ENCODE measurements around the gene OLFM1. TPM values are rescaled to one million over a fixed set of nuclear protein-coding genes. Genes with fewer than 3 reads are reported as not detected.

OLFM1 gene
- total and polyA plus RNA-seq, 2 of the 4 experiments (the other 2 are of a cell fraction) = 0.36 to 0.38 TPM

DNA sequence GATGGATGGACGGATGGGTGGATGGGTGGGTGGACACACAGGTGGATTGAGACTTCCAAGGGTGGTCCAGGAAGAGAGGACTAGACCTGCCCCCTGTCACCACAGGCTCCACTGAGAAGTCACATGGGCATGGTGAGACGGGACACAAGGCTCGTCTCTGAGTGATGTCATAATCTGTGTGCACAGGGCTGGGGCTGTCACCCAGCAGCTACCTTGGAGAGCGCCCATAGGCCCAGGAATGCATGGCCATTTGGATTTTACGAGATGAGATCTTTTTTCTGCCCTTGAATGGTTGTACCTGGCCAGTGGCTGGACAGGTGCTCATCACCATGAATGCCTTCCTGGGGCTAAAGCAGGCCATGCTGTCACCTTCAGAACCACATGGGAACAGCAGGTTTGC lies 3.1 kb downstream of the OLFM1 start:
- no peaks in the 10 kb centered on the region for H3K36me3 ChIP-seq (ENCODE audit: control insufficient read depth, insufficient read depth, low read length)
- H2AFZ ChIP-seq (replicated peaks; ENCODE audit: low read length, poor library complexity) = peak overlapping the region; percentile 49
- H2BK15ac ChIP-seq (ENCODE audit: low read depth, low read length) = no peak overlapping the region
- no peak overlapping the region for H4K5ac ChIP-seq (ENCODE audit: low read depth, low read length)
- peaks cover 31% of the 10 kb centered on the region for H3K27me3 ChIP-seq (ENCODE audit: control insufficient read depth, insufficient read depth, low read length)
- intact Hi-C loops (cut with micrococcal nuclease) = no loop called here
- no peak overlapping the region for H3K27ac ChIP-seq (ENCODE audit: insufficient read depth, low read length)
- 60% methylated on average over 1 of the region's 5 CpGs; no CpG with 5 or more reads in 1 of the 2 experiments for WGBS, 2 experiments (ENCODE audit: extremely low coverage in 2 of 2, insufficient read length in 1 of 2)
- ChIA-PET POLR2A (ENCODE audit: unreplicated experiment) (no interaction called here), CTCF (no interaction called here)
- H3K79me1 ChIP-seq (ENCODE audit: low read depth in 1 of 2, low read length in 2 of 2) = no peaks in the 10 kb centered on the region
- no peak overlapping the region for H2AK9ac ChIP-seq (replicated peaks; ENCODE audit: low read depth, low read length, poor library complexity)
- H2AK5ac ChIP-seq (ENCODE audit: low read depth, low read length) = no peak overlapping the region
- no peaks in the 10 kb centered on the region; the same call in 1 of the 2 replicates for H3K4me1 ChIP-seq (ENCODE audit: control insufficient read depth, insufficient read depth, low read length)
- no peak overlapping the region for H2BK20ac ChIP-seq (ENCODE audit: low read depth, low read length)
- no TSS peak for BruUV-seq (replicated peaks)
- in situ Hi-C loops (cut with MboI; ENCODE audit: low sequenced_read_pairs) = no loop called here
- no peak overlapping the region for H4K8ac ChIP-seq (ENCODE audit: low read depth in 2 of 2, low read length in 2 of 2)
- no peak overlapping the region for H3K14ac ChIP-seq (replicated peaks; ENCODE audit: low read depth, low read length)
- H2BK5ac ChIP-seq (ENCODE audit: low read depth, low read length, poor library complexity, severe bottlenecking) = no peak overlapping the region
- H3K4me3 ChIP-seq (ENCODE audit: insufficient read depth, low read depth, low read length) = no peak overlapping the region
- H3K9me3 ChIP-seq (ENCODE audit: control insufficient read depth, insufficient read depth, low read length) = no peaks in the 10 kb centered on the region
- dilution Hi-C loops (cut with HindIII; ENCODE audit: low sequenced_read_pairs, unreplicated experiment) = no loop called here
- no peak overlapping the region for H3K4ac ChIP-seq (ENCODE audit: low read depth, low read length)
- no peak overlapping the region for H3K9ac ChIP-seq (ENCODE audit: low read depth, low read length)
- H3K9me1 ChIP-seq (ENCODE audit: insufficient read depth, low read length) = 0 out of 2 replicates have a peak, but pooled peaks cover 4% of the 10 kb centered on the region
- TF ChIP-seq CEBPB (IDR thresholded peaks at IDR 0.05; ENCODE audit: low read depth, low read length) (no peak), RFX5 (IDR thresholded peaks at IDR 0.05; ENCODE audit: low read depth, low read length) (no peak), POLR2A (IDR thresholded peaks at IDR 0.05; ENCODE audit: low read depth, low read length) (no peak), FOS (IDR thresholded peaks at IDR 0.05; ENCODE audit: low read depth, low read length) (no peak), BHLHE40 (IDR thresholded peaks at IDR 0.05; ENCODE audit: low read depth, low read length) (no peak), CHD1 (IDR thresholded peaks at IDR 0.05; ENCODE audit: low read depth, low read length) (no peak)
- TF ChIP-seq, protein P1, sequence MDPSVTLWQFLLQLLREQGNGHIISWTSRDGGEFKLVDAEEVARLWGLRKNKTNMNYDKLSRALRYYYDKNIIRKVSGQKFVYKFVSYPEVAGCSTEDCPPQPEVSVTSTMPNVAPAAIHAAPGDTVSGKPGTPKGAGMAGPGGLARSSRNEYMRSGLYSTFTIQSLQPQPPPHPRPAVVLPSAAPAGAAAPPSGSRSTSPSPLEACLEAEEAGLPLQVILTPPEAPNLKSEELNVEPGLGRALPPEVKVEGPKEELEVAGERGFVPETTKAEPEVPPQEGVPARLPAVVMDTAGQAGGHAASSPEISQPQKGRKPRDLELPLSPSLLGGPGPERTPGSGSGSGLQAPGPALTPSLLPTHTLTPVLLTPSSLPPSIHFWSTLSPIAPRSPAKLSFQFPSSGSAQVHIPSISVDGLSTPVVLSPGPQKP (IDR thresholded peaks at IDR 0.05; ENCODE audit: borderline replicate concordance, low read depth, low read length) = no peak
- H3K4me2 ChIP-seq (ENCODE audit: low read depth, low read length) = no peak overlapping the region
- H3K18ac ChIP-seq (ENCODE audit: low read depth, low read length) = no peak overlapping the region
- no peak overlapping the region for H4K91ac ChIP-seq (ENCODE audit: insufficient read depth, low read depth, low read length)
- no peak overlapping the region for H3K56ac ChIP-seq (ENCODE audit: extremely low read depth, insufficient read depth, low read length)
- ATAC-seq (ENCODE audit: low read depth) (no peak), DNase-seq (no peak)
- 0 out of 2 replicates have a peak, but pooled peaks cover 5% of the 10 kb centered on the region for H4K20me1 ChIP-seq (ENCODE audit: insufficient read depth, low read length)
- H3K23ac ChIP-seq (ENCODE audit: low read depth, low read length) = no peak overlapping the region
- H2BK120ac ChIP-seq (ENCODE audit: low read depth, low read length) = no peak overlapping the region

All from IMR-90 (cell line).